ENCODE data around the gene ZNF256. TPM values are rescaled to one million over a fixed set of nuclear protein-coding genes. Genes with fewer than 3 reads are reported as not detected.

ZNF256 gene
- total and polyA plus RNA-seq, 2 donors (not counting 1 experiment from before 2014, with no cell fraction given) = 3.7 to 6.3 TPM

DNA sequence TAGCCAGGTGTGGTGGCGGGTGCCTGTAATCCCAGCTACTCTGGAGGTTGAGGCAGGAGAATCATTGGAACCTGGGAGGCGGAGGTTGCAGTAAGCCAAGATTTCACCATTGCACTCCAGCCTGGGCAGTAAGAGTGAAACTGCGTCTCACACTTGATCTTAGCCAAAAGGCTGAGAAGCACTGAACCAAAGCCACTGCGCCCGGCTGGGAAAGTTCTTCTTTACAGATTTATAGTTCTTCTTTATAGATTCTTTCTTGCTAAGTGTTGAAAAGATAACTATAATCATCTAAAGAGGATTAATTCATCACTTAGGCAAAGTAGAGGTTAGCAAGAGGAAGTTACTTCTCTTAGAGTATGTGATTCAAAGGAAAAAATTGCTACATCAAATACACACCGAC, 42.2 kb downstream of the ZNF256 start:
- H3K4me2 ChIP-seq (ENCODE audit: extremely low read depth, insufficient read depth, low read length) = no peak overlapping the region
- no peaks in the 10 kb centered on the region for H3K4me1 ChIP-seq (ENCODE audit: control insufficient read depth, extremely low read depth, insufficient read depth, low read length)
- no peak overlapping the region for H3K9ac ChIP-seq (ENCODE audit: insufficient read depth, low read length)
- TF ChIP-seq CTCF (conservative IDR thresholded peaks at IDR 0.05 in 1 of 2, IDR thresholded peaks at IDR 0.05 in 1 of 2; ENCODE audit: low read depth in 1 of 2, low read length in 2 of 2) (no peak), EZH2 (IDR thresholded peaks at IDR 0.05; ENCODE audit: low read length, missing control alignments) (no peak)
- no peak overlapping the region for H3K27ac ChIP-seq (ENCODE audit: insufficient read depth, low read length)
- no peaks in the 10 kb centered on the region for H3K79me2 ChIP-seq (ENCODE audit: control insufficient read depth, insufficient read depth, low read length)
- no peaks in the 10 kb centered on the region for H3K27me3 ChIP-seq (ENCODE audit: control insufficient read depth, insufficient read depth, low read length)
- H4K20me1 ChIP-seq (ENCODE audit: control insufficient read depth, extremely low read depth, insufficient read depth, low read length) = no peaks in the 10 kb centered on the region
- no peak overlapping the region for H3K4me3 ChIP-seq (replicated peaks in 1 of 4; ENCODE audit: control extremely low read depth in 1 of 4, insufficient read depth in 1 of 4, low read depth in 3 of 4, low read length in 4 of 4)
- no peaks in the 10 kb centered on the region for H3K36me3 ChIP-seq (ENCODE audit: control insufficient read depth, insufficient read depth, low read length)
- H2AFZ ChIP-seq (ENCODE audit: low read length) = no peak overlapping the region
- DNase-seq (ENCODE audit: low read depth in 2 of 2) = no peak
- H3K9me3 ChIP-seq (ENCODE audit: control insufficient read depth, insufficient read depth, low read depth, low read length) = no peaks in the 10 kb centered on the region

DNA sequence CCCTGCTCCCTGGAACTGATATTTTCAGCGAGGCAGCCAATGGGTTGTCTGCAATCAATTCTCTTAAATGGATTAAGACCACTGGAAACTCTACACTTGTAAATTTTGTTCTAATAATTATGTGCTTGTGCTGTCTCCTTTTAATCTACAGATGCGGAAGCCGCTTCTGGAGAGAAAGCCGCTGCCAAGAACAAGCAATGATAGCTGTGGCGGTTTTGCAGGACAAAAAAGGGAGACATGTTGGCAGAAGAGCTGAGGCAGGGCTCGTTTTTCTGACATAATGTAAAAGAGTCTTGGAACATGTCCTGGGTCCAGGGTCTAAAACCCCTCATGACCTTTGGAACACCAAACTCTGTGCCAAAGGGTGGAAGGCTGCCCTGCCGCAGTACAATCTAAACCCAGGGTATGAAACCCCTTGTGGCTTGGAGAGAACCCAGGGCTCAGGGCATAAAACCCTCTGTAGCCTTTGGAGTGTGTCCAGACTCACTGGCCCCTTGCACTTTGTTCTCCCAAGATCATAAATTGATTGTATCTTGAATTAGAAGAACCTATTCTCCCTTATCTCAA, 43.8 kb downstream of the ZNF256 start:
- Histone ChIP-seq H3K4me1 (ENCODE audit: control insufficient read depth, extremely low read depth, insufficient read depth, low read length) (no peaks in the 10 kb centered on the region), H3K4me2 (ENCODE audit: extremely low read depth, insufficient read depth, low read length) (no peak overlapping the region), H3K9me3 (ENCODE audit: control insufficient read depth, insufficient read depth, low read depth, low read length) (no peaks in the 10 kb centered on the region), H4K20me1 (ENCODE audit: control insufficient read depth, extremely low read depth, insufficient read depth, low read length) (no peaks in the 10 kb centered on the region), H3K27me3 (ENCODE audit: control insufficient read depth, insufficient read depth, low read length) (no peaks in the 10 kb centered on the region), H3K4me3 (replicated peaks in 1 of 4; ENCODE audit: control extremely low read depth in 1 of 4, insufficient read depth in 1 of 4, low read depth in 3 of 4, low read length in 4 of 4) (no peak overlapping the region), H3K9ac (ENCODE audit: insufficient read depth, low read length) (no peak overlapping the region), H2AFZ (ENCODE audit: low read length) (no peak overlapping the region), H3K27ac (ENCODE audit: insufficient read depth, low read length) (no peak overlapping the region), H3K36me3 (ENCODE audit: control insufficient read depth, insufficient read depth, low read length) (no peaks in the 10 kb centered on the region), H3K79me2 (ENCODE audit: control insufficient read depth, insufficient read depth, low read length) (no peaks in the 10 kb centered on the region)
- TF ChIP-seq EZH2 (IDR thresholded peaks at IDR 0.05; ENCODE audit: low read length, missing control alignments) = no peak
- TF ChIP-seq CTCF (conservative IDR thresholded peaks at IDR 0.05 in 1 of 2, IDR thresholded peaks at IDR 0.05 in 1 of 2; ENCODE audit: low read depth in 1 of 2, low read length in 2 of 2) = no peak
- no peak for DNase-seq (ENCODE audit: low read depth in 2 of 2)

GRCh38 chr19:57900311-57900710, 47.2 kb downstream of the ZNF256 start:
- no peak for DNase-seq (ENCODE audit: low read depth in 2 of 2)
- no peaks in the 10 kb centered on the region for H3K4me1 ChIP-seq (ENCODE audit: control insufficient read depth, extremely low read depth, insufficient read depth, low read length)

More at GRCh38 chr19:57900311-57900710, 47.2 kb downstream of the ZNF256 start:
- Histone ChIP-seq H3K4me3 (replicated peaks in 1 of 4; ENCODE audit: control extremely low read depth in 1 of 4, insufficient read depth in 1 of 4, low read depth in 3 of 4, low read length in 4 of 4) (no peak overlapping the region), H3K9me3 (ENCODE audit: control insufficient read depth, insufficient read depth, low read depth, low read length) (no peaks in the 10 kb centered on the region), H2AFZ (ENCODE audit: low read length) (no peak overlapping the region), H3K27me3 (ENCODE audit: control insufficient read depth, insufficient read depth, low read length) (no peaks in the 10 kb centered on the region), H3K79me2 (ENCODE audit: control insufficient read depth, insufficient read depth, low read length) (no peaks in the 10 kb centered on the region), H3K27ac (ENCODE audit: insufficient read depth, low read length) (no peak overlapping the region), H3K36me3 (ENCODE audit: control insufficient read depth, insufficient read depth, low read length) (no peaks in the 10 kb centered on the region), H3K4me2 (ENCODE audit: extremely low read depth, insufficient read depth, low read length) (no peak overlapping the region), H4K20me1 (ENCODE audit: control insufficient read depth, extremely low read depth, insufficient read depth, low read length) (no peaks in the 10 kb centered on the region), H3K9ac (ENCODE audit: insufficient read depth, low read length) (no peak overlapping the region)
- TF ChIP-seq EZH2 (IDR thresholded peaks at IDR 0.05; ENCODE audit: low read length, missing control alignments) = no peak

Other genes with a start within 250 kb of the ZNF256 start
- 3.3 and 6.3 TPM in 2 replicates for gene ZNF154, start 238.5 kb downstream of the ZNF256 start, total RNA-seq
- gene ZNF154, start 238.5 kb downstream of the ZNF256 start, polyA plus RNA-seq = 1.8 and 2.7 TPM in 2 replicates
- 10.5 and 16.8 TPM in 2 replicates for gene ZNF671, start 220.1 kb downstream of the ZNF256 start, total RNA-seq
- 3.4 and 5.2 TPM in 2 replicates for gene ZNF671, start 220.1 kb downstream of the ZNF256 start, polyA plus RNA-seq
- 10.3 and 20.0 TPM in 2 replicates for gene ZNF776, start 200.9 kb downstream of the ZNF256 start, total RNA-seq
- 5.7 and 7.8 TPM in 2 replicates for gene ZNF776, start 200.9 kb downstream of the ZNF256 start, polyA plus RNA-seq
- 14.9 and 16.8 TPM in 2 replicates for gene ZNF586, start 178.0 kb downstream of the ZNF256 start, total RNA-seq
- gene ZNF586, start 178.0 kb downstream of the ZNF256 start, polyA plus RNA-seq = 5.9 and 6.1 TPM in 2 replicates
- 3.8 and 3.9 TPM in 2 replicates for gene ZNF552, start 132.8 kb downstream of the ZNF256 start, total RNA-seq
- gene ZNF552, start 132.8 kb downstream of the ZNF256 start, polyA plus RNA-seq = 1.5 and 1.9 TPM in 2 replicates
- gene ZNF587B, start 117.4 kb downstream of the ZNF256 start, total RNA-seq = 12.1 and 12.4 TPM in 2 replicates
- 4.9 and 6.5 TPM in 2 replicates for gene ZNF587B, start 117.4 kb downstream of the ZNF256 start, polyA plus RNA-seq
- 12.1 and 23.6 TPM in 2 replicates for gene ZNF587, start 97.8 kb downstream of the ZNF256 start, total RNA-seq
- 7.4 and 8.8 TPM in 2 replicates for gene ZNF587, start 97.8 kb downstream of the ZNF256 start, polyA plus RNA-seq
- gene ZNF814, start 58.7 kb downstream of the ZNF256 start, total RNA-seq = 3.9 and 6.1 TPM in 2 replicates
- 5.5 and 7.8 TPM in 2 replicates for gene ZNF814, start 58.7 kb downstream of the ZNF256 start, polyA plus RNA-seq
- gene ZNF417, start 31.1 kb downstream of the ZNF256 start, total RNA-seq = 14.4 and 22.1 TPM in 2 replicates
- gene ZNF417, start 31.1 kb downstream of the ZNF256 start, polyA plus RNA-seq = 4.6 and 5.9 TPM in 2 replicates
- 8.2 and 8.4 TPM in 2 replicates for gene ZNF418, start 12.3 kb downstream of the ZNF256 start, total RNA-seq
- 2.2 and 3.3 TPM in 2 replicates for gene ZNF418, start 12.3 kb downstream of the ZNF256 start, polyA plus RNA-seq
- gene C19orf18, start 26.8 kb upstream of the ZNF256 start, total RNA-seq = 0.26 and 0.83 TPM in 2 replicates
- 0.09 and 0.17 TPM in 2 replicates for gene C19orf18, start 26.8 kb upstream of the ZNF256 start, polyA plus RNA-seq
- 14.9 and 17.5 TPM in 2 replicates for gene ZNF606, start 55.1 kb upstream of the ZNF256 start, total RNA-seq
- 3.5 and 4.7 TPM in 2 replicates for gene ZNF606, start 55.1 kb upstream of the ZNF256 start, polyA plus RNA-seq
- under 0.01 TPM in 1 of 2 replicates, not detected in the other for gene ZSCAN1, start 86.3 kb upstream of the ZNF256 start, total RNA-seq
- not detected in 2 replicates for gene ZSCAN1, start 86.3 kb upstream of the ZNF256 start, polyA plus RNA-seq
- 6.2 and 11.2 TPM in 2 replicates for gene ZNF135, start 111.6 kb upstream of the ZNF256 start, total RNA-seq
- gene ZNF135, start 111.6 kb upstream of the ZNF256 start, polyA plus RNA-seq = 5.6 and 6.6 TPM in 2 replicates
- 51.6 and 71.0 TPM in 2 replicates for gene ZSCAN18, start 150.5 kb upstream of the ZNF256 start, total RNA-seq
- 13.6 and 17.6 TPM in 2 replicates for gene ZSCAN18, start 150.5 kb upstream of the ZNF256 start, polyA plus RNA-seq
- gene ZNF329, start 203.1 kb upstream of the ZNF256 start, total RNA-seq = 17.2 and 21.1 TPM in 2 replicates
- gene ZNF329, start 203.1 kb upstream of the ZNF256 start, polyA plus RNA-seq = 6.3 and 6.8 TPM in 2 replicates
- 25.4 and 37.5 TPM in 2 replicates for gene ZNF274, start 235.4 kb upstream of the ZNF256 start, total RNA-seq
- 12.8 and 13.9 TPM in 2 replicates for gene ZNF274, start 235.4 kb upstream of the ZNF256 start, polyA plus RNA-seq